DOHH2 (cell line): ENCODE data around the gene TMEM229A.

Experiments used
- CTCF ChIP-seq: fragments of 200-600 bp; sonication (generic); IDR thresholded peaks from one replicate; pipeline ENCODE4 v1.5.1; 2014; ENCODE audit warnings: antibody characterized with exemption, mild to moderate bottlenecking, low read depth, low read length; ENCODE audit not compliant: poor library complexity, severe bottlenecking
- EZH2phosphoT487 ChIP-seq: fragments of 200-600 bp; sonication (generic); IDR thresholded peaks from 2 replicates; pipeline ENCODE4 v1.6.1; 2017; ENCODE audit warnings: borderline replicate concordance, mild to moderate bottlenecking, antibody characterized with exemption, low read length, moderate library complexity, mixed read lengths

GRCh38 chr7:124071843-124072242 lies 39.0 kb upstream of the TMEM229A start:
- no peak for TF ChIP-seq CTCF
- no peak for TF ChIP-seq EZH2phosphoT487
